ENCODE results near the gene ZFAND6.
"Not testable (repeated sequence)": the region's sequence is repeated elsewhere in the genome, so short reads cannot be mapped to it uniquely, and the experiment has no call there.

The ZFAND6 gene

GRCh38 chr15:80095969-80096368 lies 36.5 kb downstream of the ZFAND6 start:
- H3K9me3 ChIP-seq (ENCODE audit: control insufficient read depth, insufficient read depth, low read length): no peaks in the 10 kb centered on the region
- WGBS (ENCODE audit: insufficient coverage, insufficient read length): no CpG with 5 or more reads among the region's 3 CpGs
- H3K27ac ChIP-seq (ENCODE audit: low read length): no peak overlapping the region
- no peak for DNase-seq (ENCODE audit: low read depth, low spot score)
- no peaks in the 10 kb centered on the region for H3K27me3 ChIP-seq (ENCODE audit: control insufficient read depth, insufficient read depth, low read length)
- H3K36me3 ChIP-seq (ENCODE audit: control insufficient read depth, insufficient read depth, low read length): no peaks in the 10 kb centered on the region
- 0 out of 2 replicates have a peak, but pooled peaks cover 1% of the 10 kb centered on the region for H3K4me1 ChIP-seq (ENCODE audit: control insufficient read depth, insufficient read depth, low read length)
- H3K4me3 ChIP-seq (ENCODE audit: low read length): no peak overlapping the region

GRCh38 chr15:80098341-80098740 lies 38.9 kb downstream of the ZFAND6 start:
- Histone ChIP-seq H3K27me3 (ENCODE audit: control insufficient read depth, insufficient read depth, low read length) (no peaks in the 10 kb centered on the region), H3K9me3 (ENCODE audit: control insufficient read depth, insufficient read depth, low read length) (no peaks in the 10 kb centered on the region), H3K4me3 (ENCODE audit: low read length) (no peak overlapping the region), H3K36me3 (ENCODE audit: control insufficient read depth, insufficient read depth, low read length) (no peaks in the 10 kb centered on the region), H3K27ac (ENCODE audit: low read length) (no peak overlapping the region), H3K4me1 (ENCODE audit: control insufficient read depth, insufficient read depth, low read length) (0 out of 2 replicates have a peak, but pooled peaks cover 1% of the 10 kb centered on the region)
- no CpG with 5 or more reads among the region's 1 CpG for WGBS (ENCODE audit: insufficient coverage, insufficient read length)
- no peak for DNase-seq (ENCODE audit: low read depth, low spot score)

- no peaks in the 10 kb centered on the region for H3K27me3 ChIP-seq (ENCODE audit: control insufficient read depth, insufficient read depth, low read length)
- no peak for DNase-seq (ENCODE audit: low read depth, low spot score)
- H3K4me3 ChIP-seq (ENCODE audit: low read length): no peak overlapping the region
- no peaks in the 10 kb centered on the region for H3K4me1 ChIP-seq (ENCODE audit: control insufficient read depth, insufficient read depth, low read length)
- H3K36me3 ChIP-seq (ENCODE audit: control insufficient read depth, insufficient read depth, low read length): no peaks in the 10 kb centered on the region
- no peaks in the 10 kb centered on the region for H3K9me3 ChIP-seq (ENCODE audit: control insufficient read depth, insufficient read depth, low read length)
- no CpG with 5 or more reads among the region's 3 CpGs for WGBS (ENCODE audit: insufficient coverage, insufficient read length)
- no peak overlapping the region for H3K27ac ChIP-seq (ENCODE audit: low read length)
Measured at GRCh38 chr15:80099241-80099640, 39.8 kb downstream of the ZFAND6 start.

DNA sequence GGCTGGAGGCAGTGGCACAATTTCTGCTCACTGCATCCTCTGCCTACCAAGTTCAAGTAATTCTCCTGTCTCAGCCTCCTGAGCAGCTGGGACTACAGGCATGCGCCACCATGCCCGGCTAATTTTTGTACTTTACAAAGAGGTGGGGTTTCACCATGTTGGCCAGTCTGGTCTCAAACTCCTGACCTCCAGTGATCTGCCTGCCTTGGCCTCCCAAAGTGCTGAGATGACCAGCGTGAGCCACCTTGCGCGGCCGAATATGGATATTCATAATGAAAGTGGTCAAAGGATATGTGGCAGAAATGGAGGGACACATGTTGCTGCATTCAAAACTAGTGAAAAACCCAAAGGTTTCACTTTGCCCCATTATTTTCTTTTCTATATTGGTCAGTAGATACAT lies 40.2 kb downstream of the ZFAND6 start:
- H3K9me3 ChIP-seq (ENCODE audit: control insufficient read depth, insufficient read depth, low read length); H3K4me1 ChIP-seq (ENCODE audit: control insufficient read depth, insufficient read depth, low read length); H3K27me3 ChIP-seq (ENCODE audit: control insufficient read depth, insufficient read depth, low read length); H3K4me3 ChIP-seq (ENCODE audit: low read length); DNase-seq (ENCODE audit: low read depth, low spot score); H3K27ac ChIP-seq (ENCODE audit: low read length); H3K36me3 ChIP-seq (ENCODE audit: control insufficient read depth, insufficient read depth, low read length): not testable (repeated sequence)
- no CpG with 5 or more reads among the region's 6 CpGs for WGBS (ENCODE audit: insufficient coverage, insufficient read length)

GRCh38 chr15:80100247-80100646 lies 40.8 kb downstream of the ZFAND6 start:
- Histone ChIP-seq H3K9me3 (ENCODE audit: control insufficient read depth, insufficient read depth, low read length) (no peaks in the 10 kb centered on the region), H3K27ac (ENCODE audit: low read length) (no peak overlapping the region), H3K4me3 (ENCODE audit: low read length) (no peak overlapping the region), H3K27me3 (ENCODE audit: control insufficient read depth, insufficient read depth, low read length) (no peaks in the 10 kb centered on the region), H3K36me3 (ENCODE audit: control insufficient read depth, insufficient read depth, low read length) (no peaks in the 10 kb centered on the region), H3K4me1 (ENCODE audit: control insufficient read depth, insufficient read depth, low read length) (no peaks in the 10 kb centered on the region)
- DNase-seq (ENCODE audit: low read depth, low spot score): no peak

DNA sequence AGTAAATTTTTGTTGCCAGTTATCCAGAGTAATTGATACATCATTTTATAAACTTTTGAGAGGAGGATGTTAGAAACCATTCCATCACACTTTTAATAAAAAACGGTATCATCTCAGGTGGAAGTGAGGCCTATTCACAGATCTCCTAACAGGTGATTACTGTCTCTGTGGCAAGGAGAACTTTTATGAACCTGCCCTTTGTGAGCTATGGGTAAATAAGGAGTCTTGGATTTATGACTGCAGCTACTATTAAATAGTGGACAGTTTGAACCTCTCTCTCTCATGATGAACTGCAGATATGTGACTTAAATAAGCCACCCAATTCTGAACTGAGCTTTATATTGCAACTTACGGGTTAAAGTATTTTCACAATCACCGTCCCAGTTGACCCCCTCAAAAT lies 45.7 kb downstream of the ZFAND6 start:
- no peaks in the 10 kb centered on the region for H3K9me3 ChIP-seq (ENCODE audit: control insufficient read depth, insufficient read depth, low read length)
- no peak overlapping the region for H3K4me3 ChIP-seq (ENCODE audit: low read length)
- WGBS (ENCODE audit: insufficient coverage, insufficient read length): no CpG with 5 or more reads among the region's 3 CpGs
- no peaks in the 10 kb centered on the region; the same call in 1 of the 2 replicates for H3K4me1 ChIP-seq (ENCODE audit: control insufficient read depth, insufficient read depth, low read length)
- no peak for DNase-seq (ENCODE audit: low read depth, low spot score)
- no peak overlapping the region for H3K27ac ChIP-seq (ENCODE audit: low read length)
- no peaks in the 10 kb centered on the region for H3K36me3 ChIP-seq (ENCODE audit: control insufficient read depth, insufficient read depth, low read length)
- no peaks in the 10 kb centered on the region for H3K27me3 ChIP-seq (ENCODE audit: control insufficient read depth, insufficient read depth, low read length)

GRCh38 chr15:80105595-80105994 lies 46.1 kb downstream of the ZFAND6 start:
- no peak for DNase-seq (ENCODE audit: low read depth, low spot score)
- H3K36me3 ChIP-seq (ENCODE audit: control insufficient read depth, insufficient read depth, low read length): no peaks in the 10 kb centered on the region

DNA sequence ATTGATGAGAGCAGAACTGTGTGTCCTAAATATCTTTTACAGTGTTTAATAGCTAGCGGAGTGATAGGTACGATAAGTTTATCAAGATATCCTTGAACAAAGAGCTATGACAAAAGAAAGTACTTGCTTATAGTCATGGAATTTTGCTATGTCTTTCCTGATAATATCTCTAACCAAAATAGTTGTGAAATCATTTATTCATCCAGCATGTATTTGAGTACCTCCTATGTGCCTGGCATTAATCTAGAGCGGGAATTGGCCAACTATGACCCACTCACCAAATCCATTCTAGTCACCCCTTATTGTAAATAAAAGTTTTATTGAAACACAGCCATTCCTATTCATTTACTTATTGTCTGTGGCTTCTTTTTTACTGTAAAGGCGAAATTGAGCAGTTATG lies 46.6 kb downstream of the ZFAND6 start:
- WGBS (ENCODE audit: insufficient coverage, insufficient read length): no CpG with 5 or more reads among the region's 4 CpGs
- no peak overlapping the region for H3K27ac ChIP-seq (ENCODE audit: low read length)
- H3K27me3 ChIP-seq (ENCODE audit: control insufficient read depth, insufficient read depth, low read length): no peaks in the 10 kb centered on the region
- no peaks in the 10 kb centered on the region for H3K36me3 ChIP-seq (ENCODE audit: control insufficient read depth, insufficient read depth, low read length)
- H3K4me3 ChIP-seq (ENCODE audit: low read length): no peak overlapping the region
- H3K4me1 ChIP-seq (ENCODE audit: control insufficient read depth, insufficient read depth, low read length): no peaks in the 10 kb centered on the region; the same call in 1 of the 2 replicates
- H3K9me3 ChIP-seq (ENCODE audit: control insufficient read depth, insufficient read depth, low read length): no peaks in the 10 kb centered on the region
- no peak for DNase-seq (ENCODE audit: low read depth, low spot score)

More at GRCh38 chr15:80105595-80105994, 46.1 kb downstream of the ZFAND6 start:
- no CpG with 5 or more reads among the region's 1 CpG for WGBS (ENCODE audit: insufficient coverage, insufficient read length)
- H3K4me1 ChIP-seq (ENCODE audit: control insufficient read depth, insufficient read depth, low read length): no peaks in the 10 kb centered on the region; the same call in 1 of the 2 replicates
- H3K9me3 ChIP-seq (ENCODE audit: control insufficient read depth, insufficient read depth, low read length): no peaks in the 10 kb centered on the region
- H3K4me3 ChIP-seq (ENCODE audit: low read length): no peak overlapping the region
- H3K27ac ChIP-seq (ENCODE audit: low read length): no peak overlapping the region
- H3K27me3 ChIP-seq (ENCODE audit: control insufficient read depth, insufficient read depth, low read length): no peaks in the 10 kb centered on the region

DNA sequence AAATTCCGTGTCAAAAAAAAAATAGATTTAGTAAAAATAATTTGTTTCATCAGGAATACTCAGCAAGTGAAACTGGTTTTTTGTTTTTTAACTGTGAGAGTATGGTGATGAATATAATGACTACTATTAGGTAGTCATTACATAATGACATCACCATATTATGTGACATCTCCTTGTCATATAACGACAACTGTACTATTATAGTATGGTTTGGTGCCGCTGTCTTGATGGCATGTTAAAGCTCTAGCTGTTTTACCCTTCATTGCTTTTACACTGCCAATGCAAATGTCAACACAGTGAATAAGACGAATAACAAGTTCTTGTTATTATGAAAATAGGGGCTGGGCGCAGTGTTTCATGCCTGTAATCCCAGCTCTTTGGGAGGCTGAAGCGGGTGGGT lies 47.7 kb downstream of the ZFAND6 start:
- Histone ChIP-seq H3K27me3 (ENCODE audit: control insufficient read depth, insufficient read depth, low read length) (no peaks in the 10 kb centered on the region), H3K27ac (ENCODE audit: low read length) (no peak overlapping the region)
- no CpG with 5 or more reads among the region's 6 CpGs for WGBS (ENCODE audit: insufficient coverage, insufficient read length)

GRCh38 chr15:80107774-80108173 lies 48.3 kb downstream of the ZFAND6 start:
- Histone ChIP-seq H3K4me3 (ENCODE audit: low read length) (no peak overlapping the region), H3K36me3 (ENCODE audit: control insufficient read depth, insufficient read depth, low read length) (no peaks in the 10 kb centered on the region), H3K4me1 (ENCODE audit: control insufficient read depth, insufficient read depth, low read length) (no peaks in the 10 kb centered on the region; the same call in 1 of the 2 replicates), H3K27ac (ENCODE audit: low read length) (no peak overlapping the region), H3K9me3 (ENCODE audit: control insufficient read depth, insufficient read depth, low read length) (no peaks in the 10 kb centered on the region), H3K27me3 (ENCODE audit: control insufficient read depth, insufficient read depth, low read length) (no peaks in the 10 kb centered on the region)
- no CpG with 5 or more reads among the region's 3 CpGs for WGBS (ENCODE audit: insufficient coverage, insufficient read length)
- DNase-seq (ENCODE audit: low read depth, low spot score): no peak

More for the DNA sequence above, 47.7 kb downstream of the ZFAND6 start:
- DNase-seq (ENCODE audit: low read depth, low spot score): no peak
- no peak overlapping the region for H3K4me3 ChIP-seq (ENCODE audit: low read length)
- no peaks in the 10 kb centered on the region; the same call in 1 of the 2 replicates for H3K4me1 ChIP-seq (ENCODE audit: control insufficient read depth, insufficient read depth, low read length)
- H3K36me3 ChIP-seq (ENCODE audit: control insufficient read depth, insufficient read depth, low read length): no peaks in the 10 kb centered on the region
- no peaks in the 10 kb centered on the region for H3K9me3 ChIP-seq (ENCODE audit: control insufficient read depth, insufficient read depth, low read length)

GRCh38 chr15:80109388-80109787 lies 49.9 kb downstream of the ZFAND6 start:
- no peak overlapping the region for H3K4me3 ChIP-seq (ENCODE audit: low read length)
- no peak for DNase-seq (ENCODE audit: low read depth, low spot score)
- no peaks in the 10 kb centered on the region for H3K36me3 ChIP-seq (ENCODE audit: control insufficient read depth, insufficient read depth, low read length)
- H3K27ac ChIP-seq (ENCODE audit: low read length): no peak overlapping the region
- no peaks in the 10 kb centered on the region; the same call in 1 of the 2 replicates for H3K4me1 ChIP-seq (ENCODE audit: control insufficient read depth, insufficient read depth, low read length)
- no CpG with 5 or more reads among the region's 3 CpGs for WGBS (ENCODE audit: insufficient coverage, insufficient read length)
- no peaks in the 10 kb centered on the region for H3K9me3 ChIP-seq (ENCODE audit: control insufficient read depth, insufficient read depth, low read length)
- H3K27me3 ChIP-seq (ENCODE audit: control insufficient read depth, insufficient read depth, low read length): no peaks in the 10 kb centered on the region

All from iPS DF 6.9 (cell line).